ENCODE measurements around the gene SHOC1. TPM values are rescaled to one million over a fixed set of nuclear protein-coding genes. Genes with fewer than 3 reads are reported as not detected.

SHOC1 gene
- total and polyA plus RNA-seq, 2 of the 13 experiments (the other 11 are each of a cell fraction or from before 2014, with no cell fraction given) = not detected

- TF ChIP-seq FOSL1 (CRISPR knock-in tag; IDR thresholded peaks at IDR 0.05; ENCODE audit: borderline replicate concordance) = no peak
- TF ChIP-seq ZNF432 (CRISPR knock-in tag; IDR thresholded peaks at IDR 0.05; ENCODE audit: borderline replicate concordance) = no peak
- no peak for TF ChIP-seq SMYD3 (CRISPR knock-in tag; IDR thresholded peaks at IDR 0.05)
- no peak for TF ChIP-seq ZNF136 (CRISPR knock-in tag; IDR thresholded peaks at IDR 0.05; ENCODE audit: low read depth)
- TF ChIP-seq CBX1 (IDR thresholded peaks at IDR 0.05; ENCODE audit: low read depth) = no peak
- TF ChIP-seq ARID2 (CRISPR knock-in tag; IDR thresholded peaks at IDR 0.05; ENCODE audit: borderline replicate concordance) = no peak
- no peak for TF ChIP-seq POLR2G (IDR thresholded peaks at IDR 0.05; ENCODE audit: low read depth, low read length)
Observed at GRCh38 chr9:111840442-111840841, 45.7 kb upstream of the SHOC1 start (continued).

- H3K4me1 ChIP-seq (ENCODE audit: insufficient read depth, low read length) = peaks cover 6% of the 10 kb centered on the region; the same call in 1 of the 2 replicates
- H3K27ac ChIP-seq (ENCODE audit: extremely low read length, insufficient read depth, low read length) = no peak overlapping the region
- H3K36me3 ChIP-seq (replicated peaks in 1 of 2; ENCODE audit: control insufficient read depth in 1 of 2, insufficient read depth in 2 of 2, low read length in 2 of 2) = no peaks in the 10 kb centered on the region
- WGBS (ENCODE audit: low lambda C conversion rate) = 2% methylated on average over 2 of the region's 2 CpGs
- no peaks in the 10 kb centered on the region for H3K9me3 ChIP-seq (ENCODE audit: low read length)
- H3K4me3 ChIP-seq (replicated peaks in 1 of 3; ENCODE audit: insufficient read depth in 1 of 3, low read depth in 2 of 3, low read length in 3 of 3) = no peak overlapping the region
- TF ChIP-seq CEBPB (IDR thresholded peaks at IDR 0.05; ENCODE audit: borderline replicate concordance, low read depth, low read length) (peak; percentile 52; the same call in 1 of the 2 replicates), ZBTB10 (CRISPR knock-in tag; IDR thresholded peaks at IDR 0.05; ENCODE audit: borderline replicate concordance) (no peak), ZFP82 (CRISPR knock-in tag; IDR thresholded peaks at IDR 0.05; ENCODE audit: borderline replicate concordance) (no peak)
- H3K4me2 ChIP-seq (ENCODE audit: low read depth, low read length) = no peak overlapping the region
- CTCF ChIA-PET (ENCODE audit: low intra/inter-chr PET ratio, low total read pairs) = no interaction called here
- H4K20me1 ChIP-seq (ENCODE audit: insufficient read depth, low read length) = no peaks in the 10 kb centered on the region
- no peak for DNase-seq (ENCODE audit: low spot score)
- in situ Hi-C loops (cut with HindIII; ENCODE audit: extremely low pct_ligation_motif_present, low pct_unique_long_range_greater_than_20kb) (no loop called here), intact Hi-C loops (cut with micrococcal nuclease; ENCODE audit: unreplicated experiment) (no loop called here)
- H3K9ac ChIP-seq (ENCODE audit: insufficient read depth, low read depth, low read length) = no peak overlapping the region
- no TSS peak for BruUV-seq (replicated peaks)
- FAIRE-seq = no peak
- POLR2A ChIA-PET = no interaction called here
- H3K27me3 ChIP-seq (ENCODE audit: control insufficient read depth in 1 of 2, insufficient read depth in 2 of 2, low read length in 2 of 2) = peaks cover 0 to 5% of the 10 kb centered on the region in 2 experiments; a peak in 2 of 5 replicates
- no peak overlapping the region for H2AFZ ChIP-seq (ENCODE audit: low read length)
- no peaks in the 10 kb centered on the region for H3K79me2 ChIP-seq (ENCODE audit: insufficient read depth, low read length)
- ATAC-seq = no peak
Observed at GRCh38 chr9:111839987-111840386, 45.2 kb upstream of the SHOC1 start.

Measured in HepG2 (cell line).